GM13977 (cell line): Measurements from ENCODE around the gene NOS1AP.

Experiments used
- DNase-seq: peaks from one replicate; pipeline ENCODE4 v3.0.0; 2012; ENCODE audit warnings: low spot score
- CTCF ChIP-seq: IDR thresholded peaks from 2 replicates; pipeline ENCODE4 v1.5.1; 2012; ENCODE audit warnings: mild to moderate bottlenecking, control low read depth; ENCODE audit not compliant: insufficient read depth; ENCODE audit errors: extremely low read depth, missing control alignments
- in situ Hi-C: fragments of 300-500 bp; cut with MboI; formaldehyde crosslinking; loops from one replicate; pipeline ENCODE4 v1.12.0; 2022; ENCODE audit warnings: low sequenced_read_pairs, low pct_unique_long_range_greater_than_20kb, mixed read lengths, inconsistent platforms; ENCODE audit not compliant: unreplicated experiment

The NOS1AP gene

DNA sequence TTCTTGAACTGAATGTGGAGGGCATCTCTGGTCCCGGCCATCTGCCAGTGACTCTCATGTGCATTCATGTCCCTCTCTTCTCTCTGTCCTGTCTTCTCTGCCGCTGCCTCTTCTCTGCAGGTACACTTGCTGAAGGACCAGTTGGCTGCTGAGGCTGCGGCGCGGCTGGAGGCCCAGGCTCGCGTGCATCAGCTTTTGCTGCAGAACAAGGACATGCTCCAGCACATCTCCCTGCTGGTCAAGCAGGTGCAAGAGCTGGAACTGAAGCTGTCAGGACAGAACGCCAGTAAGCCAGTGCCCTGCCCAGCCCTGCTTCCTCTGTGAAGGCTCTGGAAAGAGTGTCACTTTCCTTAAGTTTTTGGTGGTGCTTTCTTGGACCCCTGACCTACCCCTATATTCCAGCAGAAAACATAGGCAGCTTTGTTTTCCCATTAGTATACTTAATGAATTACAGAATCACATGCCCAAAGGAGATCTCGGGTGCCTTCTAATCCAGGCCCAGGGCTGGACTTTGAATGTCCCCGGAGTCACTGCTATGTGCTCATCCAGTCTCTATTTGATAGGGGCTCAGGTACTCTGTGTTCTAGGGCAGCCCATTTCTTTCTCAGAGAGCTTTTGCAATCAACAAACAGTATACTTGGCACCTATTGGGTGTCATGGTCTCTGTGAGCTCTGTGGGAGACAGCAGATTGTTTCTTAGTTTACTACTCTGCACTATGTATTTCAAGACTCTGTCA, 296.0 kb downstream of the NOS1AP start:
- TF ChIP-seq CTCF, result no peak
- DNase-seq, result no peak
- in situ Hi-C loops, result no loop called here

GRCh38 chr1:162366149-162366548, 296.7 kb downstream of the NOS1AP start:
- no peak for DNase-seq
- in situ Hi-C loops, result no loop called here
- TF ChIP-seq CTCF, result no peak

DNA sequence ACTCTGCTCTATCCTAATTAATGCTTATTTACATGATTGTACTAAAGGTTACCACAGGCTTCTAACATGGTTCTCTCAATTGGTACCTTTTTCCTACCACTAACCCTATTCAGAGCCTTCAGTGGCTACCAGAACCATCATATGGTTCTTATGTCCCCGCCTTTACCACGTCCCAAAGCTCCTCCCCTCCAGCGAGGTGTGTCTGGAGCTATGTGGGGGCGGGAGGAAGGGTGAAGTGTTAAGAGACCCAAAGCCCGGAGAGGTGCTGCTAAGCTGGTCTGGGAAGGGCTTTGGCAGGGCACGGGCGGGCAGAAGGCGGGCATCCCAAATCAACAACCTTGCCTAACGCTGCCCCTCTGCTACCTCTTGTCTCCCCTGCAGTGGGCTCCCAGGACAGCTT, 297.2 kb downstream of the NOS1AP start:
- no peak for DNase-seq
- in situ Hi-C loops, result no loop called here
- no peak for TF ChIP-seq CTCF

DNA sequence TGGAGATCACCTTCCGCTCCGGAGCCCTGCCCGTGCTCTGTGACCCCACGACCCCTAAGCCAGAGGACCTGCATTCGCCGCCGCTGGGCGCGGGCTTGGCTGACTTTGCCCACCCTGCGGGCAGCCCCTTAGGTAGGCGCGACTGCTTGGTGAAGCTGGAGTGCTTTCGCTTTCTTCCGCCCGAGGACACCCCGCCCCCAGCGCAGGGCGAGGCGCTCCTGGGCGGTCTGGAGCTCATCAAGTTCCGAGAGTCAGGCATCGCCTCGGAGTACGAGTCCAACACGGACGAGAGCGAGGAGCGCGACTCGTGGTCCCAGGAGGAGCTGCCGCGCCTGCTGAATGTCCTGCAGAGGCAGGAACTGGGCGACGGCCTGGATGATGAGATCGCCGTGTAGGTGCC, 297.6 kb downstream of the NOS1AP start:
- in situ Hi-C loops, result no loop called here
- TF ChIP-seq CTCF, result no peak
- no peak for DNase-seq

- DNase-seq, result no peak
- TF ChIP-seq CTCF, result no peak
- in situ Hi-C loops, result no loop called here
Observed at GRCh38 chr1:162367772-162368171, 298.3 kb downstream of the NOS1AP start.

- in situ Hi-C loops, result no loop called here
Observed at GRCh38 chr1:162368451-162368850, 299.0 kb downstream of the NOS1AP start.

More at GRCh38 chr1:162368451-162368850, 299.0 kb downstream of the NOS1AP start:
- no peak for TF ChIP-seq CTCF
- no peak for DNase-seq
